Mesendoderm (in vitro differentiated cells): ENCODE results near the gene HMX2.
"Not testable (repeated sequence)": the region's sequence is repeated elsewhere in the genome, so short reads cannot be mapped to it uniquely, and the experiment has no call there.

Source experiments
- DNase-seq: peaks from one replicate; pipeline ENCODE4 v3.0.0; 2013
- H2AK5ac ChIP-seq: 2 replicates; pipeline ENCODE4 v1.6.1; 2013; ENCODE audit warnings: low read length, inconsistent platforms
- H2BK120ac ChIP-seq: 2 replicates; pipeline ENCODE4 v1.6.1; 2013; ENCODE audit warnings: low read depth, mild to moderate bottlenecking, low read length, moderate library complexity, mixed read lengths
- H2BK15ac ChIP-seq: replicated peaks from 2 replicates; pipeline ENCODE4 v1.6.1; 2013; ENCODE audit warnings: low read depth, mild to moderate bottlenecking, moderate library complexity
- H2BK5ac ChIP-seq: 2 replicates; pipeline ENCODE4 v1.6.1; 2013; ENCODE audit warnings: low read length, inconsistent platforms
- H3K18ac ChIP-seq: 2 replicates; pipeline ENCODE4 v1.6.1; 2013; ENCODE audit warnings: mild to moderate bottlenecking, low read length, mixed read lengths
- H3K23ac ChIP-seq: one replicate; pipeline ENCODE4 v1.6.1; 2013; ENCODE audit warnings: low read length
- H3K27ac ChIP-seq: 2 replicates; pipeline ENCODE4 v1.5.1; 2013; ENCODE audit warnings: low read depth, mild to moderate bottlenecking, inconsistent platforms, low read length, moderate library complexity
- H3K27me3 ChIP-seq: 2 replicates; pipeline ENCODE4 v1.6.1; 2013; ENCODE audit warnings: low read length, control low read depth, mild to moderate bottlenecking, inconsistent platforms; ENCODE audit not compliant: insufficient read depth, poor library complexity
- H3K36me3 ChIP-seq: 2 replicates; pipeline ENCODE4 v1.6.1; 2013; ENCODE audit warnings: low read length, inconsistent platforms; ENCODE audit not compliant: control insufficient read depth, insufficient read depth
- H3K4ac ChIP-seq: one replicate; pipeline ENCODE4 v1.6.1; 2013; ENCODE audit warnings: low read depth, mild to moderate bottlenecking, low read length, moderate library complexity
- H3K4me1 ChIP-seq: 2 replicates; pipeline ENCODE4 v1.6.1; 2013; ENCODE audit warnings: low read depth, low read length, inconsistent platforms; ENCODE audit not compliant: control insufficient read depth
- H3K4me2 ChIP-seq: 2 replicates; pipeline ENCODE4 v1.6.1; 2013; ENCODE audit warnings: low read length
- H3K4me3 ChIP-seq: 2 replicates; pipeline ENCODE4 v1.5.1; 2013; ENCODE audit warnings: mild to moderate bottlenecking, low read length
- H3K56ac ChIP-seq: one replicate; pipeline ENCODE4 v1.6.1; 2013; ENCODE audit warnings: low read length
- H3K79me1 ChIP-seq: 2 replicates; pipeline ENCODE4 v1.6.1; 2013; ENCODE audit warnings: low read length, inconsistent platforms
- H3K79me2 ChIP-seq: 2 replicates; pipeline ENCODE4 v1.6.1; 2013; ENCODE audit warnings: mild to moderate bottlenecking, low read length; ENCODE audit not compliant: control insufficient read depth, insufficient read depth
- H3K9ac ChIP-seq: 2 replicates; pipeline ENCODE4 v1.6.1; 2013; ENCODE audit warnings: low read length, inconsistent platforms
- H4K5ac ChIP-seq: one replicate; pipeline ENCODE4 v1.6.1; 2013; ENCODE audit warnings: low read length
- H4K8ac ChIP-seq: one replicate; pipeline ENCODE4 v1.6.1; 2013; ENCODE audit warnings: low read depth, mild to moderate bottlenecking, control low read depth, low read length, moderate library complexity
- WGBS: extraction: QIAGEN DNeasy Blood & Tissue Kit; methylation state at CpG from one replicate; pipeline ENCODE4 v1.1.7; 2013; ENCODE audit warnings: low lambda C conversion rate, missing lambda C conversion rate; ENCODE audit not compliant: insufficient coverage; ENCODE audit errors: extremely low coverage; 5-methylcytosine and 5-hydroxymethylcytosine counted together

The HMX2 gene

GRCh38 chr10:123170961-123171360 is 23.0 kb downstream of the HMX2 start:
- H2BK5ac ChIP-seq, result no peak overlapping the region
- no peak overlapping the region for H3K27ac ChIP-seq
- no peak overlapping the region for H3K4me3 ChIP-seq
- no peak overlapping the region for H4K8ac ChIP-seq
- H2BK15ac ChIP-seq, result no peak overlapping the region
- no peak overlapping the region for H4K5ac ChIP-seq
- no CpG with 5 or more reads among the region's 4 CpGs for WGBS
- no peak overlapping the region for H2AK5ac ChIP-seq
- H3K56ac ChIP-seq, result no peak overlapping the region
- H3K4me1 ChIP-seq, result no peaks in the 10 kb centered on the region
- no peak overlapping the region for H2BK120ac ChIP-seq
- peaks cover 14% of the 10 kb centered on the region for H3K79me1 ChIP-seq
- no peak overlapping the region for H3K4ac ChIP-seq
- no peak overlapping the region for H3K4me2 ChIP-seq
- no peak overlapping the region for H3K18ac ChIP-seq
- no peak overlapping the region for H3K9ac ChIP-seq
- peaks cover 10% of the 10 kb centered on the region for H3K36me3 ChIP-seq
- DNase-seq, result no peak
- peaks cover 2% of the 10 kb centered on the region for H3K27me3 ChIP-seq
- no peaks in the 10 kb centered on the region for H3K79me2 ChIP-seq
- H3K23ac ChIP-seq, result no peak overlapping the region

GRCh38 chr10:123171616-123172015 is 23.7 kb downstream of the HMX2 start:
- not testable (repeated sequence) for H3K4me2 ChIP-seq, H3K4me1 ChIP-seq, H4K5ac ChIP-seq, H4K8ac ChIP-seq, H3K9ac ChIP-seq, H3K79me2 ChIP-seq, H2BK15ac ChIP-seq, H3K27ac ChIP-seq, H3K56ac ChIP-seq, H3K23ac ChIP-seq, DNase-seq, H2BK5ac ChIP-seq, H3K36me3 ChIP-seq, H3K27me3 ChIP-seq, H2AK5ac ChIP-seq, H3K18ac ChIP-seq, H3K4me3 ChIP-seq, H3K4ac ChIP-seq, H2BK120ac ChIP-seq
- WGBS, result no CpG with 5 or more reads among the region's 10 CpGs
- peaks cover 11% of the 10 kb centered on the region for H3K79me1 ChIP-seq

GRCh38 chr10:123175389-123176387 is 27.8 kb downstream of the HMX2 start:
- no peak for DNase-seq
- Histone ChIP-seq H2BK5ac (no peak overlapping the region), H3K18ac (no peak overlapping the region), H4K5ac (no peak overlapping the region), H4K8ac (no peak overlapping the region), H3K27ac (no peak overlapping the region), H3K36me3 (peaks cover 6% of the 10 kb centered on the region), H3K56ac (no peak overlapping the region), H3K79me2 (no peaks in the 10 kb centered on the region), H3K23ac (no peak overlapping the region), H3K4me3 (no peak overlapping the region), H2AK5ac (no peak overlapping the region), H3K79me1 (peaks cover 5% of the 10 kb centered on the region), H3K4me1 (no peaks in the 10 kb centered on the region), H3K4me2 (no peak overlapping the region), H2BK120ac (no peak overlapping the region), H2BK15ac (no peak overlapping the region), H3K27me3 (no peaks in the 10 kb centered on the region), H3K4ac (no peak overlapping the region), H3K9ac (no peak overlapping the region)
- no CpG with 5 or more reads among the region's 9 CpGs for WGBS

- not testable (repeated sequence) for H3K79me2 ChIP-seq, H3K27ac ChIP-seq, H2BK15ac ChIP-seq, H3K18ac ChIP-seq, H3K4ac ChIP-seq, H3K56ac ChIP-seq, H3K9ac ChIP-seq, H4K5ac ChIP-seq, H2BK120ac ChIP-seq, H2AK5ac ChIP-seq, H3K4me3 ChIP-seq, H4K8ac ChIP-seq, H3K4me1 ChIP-seq, H3K36me3 ChIP-seq, H3K4me2 ChIP-seq, H3K79me1 ChIP-seq, H3K27me3 ChIP-seq, DNase-seq, H2BK5ac ChIP-seq, H3K23ac ChIP-seq
- WGBS, result no CpG with 5 or more reads among the region's 4 CpGs
Measured at GRCh38 chr10:123178390-123178789, 30.5 kb downstream of the HMX2 start.

- peaks cover 3% of the 10 kb centered on the region for H3K36me3 ChIP-seq
- no peak for DNase-seq
- H2AK5ac ChIP-seq, result no peak overlapping the region
- H3K27me3 ChIP-seq, result no peaks in the 10 kb centered on the region
- no peak overlapping the region for H3K4ac ChIP-seq
- no peak overlapping the region for H2BK15ac ChIP-seq
- H3K23ac ChIP-seq, result no peak overlapping the region
- H4K8ac ChIP-seq, result no peak overlapping the region
- H3K18ac ChIP-seq, result no peak overlapping the region
- H4K5ac ChIP-seq, result no peak overlapping the region
- H3K56ac ChIP-seq, result no peak overlapping the region
- no peaks in the 10 kb centered on the region for H3K4me1 ChIP-seq
- no CpG with 5 or more reads among the region's 7 CpGs for WGBS
- H3K79me1 ChIP-seq, result peaks cover 3% of the 10 kb centered on the region
- H2BK120ac ChIP-seq, result no peak overlapping the region
- no peaks in the 10 kb centered on the region for H3K79me2 ChIP-seq
- no peak overlapping the region for H3K9ac ChIP-seq
- no peak overlapping the region for H3K4me2 ChIP-seq
- H3K27ac ChIP-seq, result no peak overlapping the region
- H2BK5ac ChIP-seq, result no peak overlapping the region
- H3K4me3 ChIP-seq, result no peak overlapping the region
Measured at GRCh38 chr10:123180101-123181090, 32.5 kb downstream of the HMX2 start.
